GM12865 (cell line): ENCODE results near the gene USP50.

Experiments used
- DNase-seq: peaks from one replicate; pipeline ENCODE4 v3.0.0; 2010; ENCODE audit warnings: low read depth
- H3K4me3 ChIP-seq: 2 replicates; pipeline ENCODE4 v1.5.1; 2011; ENCODE audit warnings: mild to moderate bottlenecking, low read depth, low read length, control low read depth
- CTCF ChIP-seq: IDR thresholded peaks from 2 replicates; pipeline ENCODE4 v1.5.1; 2011; ENCODE audit warnings: low read length, control low read depth, low read depth, inconsistent platforms; ENCODE audit not compliant: insufficient read depth; ENCODE audit errors: missing control alignments

USP50 gene

GRCh38 chr15:50463423-50464358 is 82.8 kb downstream of the USP50 start:
- no peak for DNase-seq
- TF ChIP-seq CTCF = no peak
- H3K4me3 ChIP-seq = no peak overlapping the region

- no peak for TF ChIP-seq CTCF
Measured at GRCh38 chr15:50458348-50459112, 87.9 kb downstream of the USP50 start.

GRCh38 chr15:50452927-50453326 is 93.5 kb downstream of the USP50 start:
- TF ChIP-seq CTCF = no peak
- DNase-seq = no peak
- no peak overlapping the region for H3K4me3 ChIP-seq

More at GRCh38 chr15:50458348-50459112, 87.9 kb downstream of the USP50 start:
- H3K4me3 ChIP-seq = no peak overlapping the region
- no peak for DNase-seq
